Effector CD4-positive, alpha-beta T cell (primary cell): Measurements from ENCODE around the gene DIDO1.
"Not testable (repeated sequence)": the region's sequence is repeated elsewhere in the genome, so short reads cannot be mapped to it uniquely, and the experiment has no call there.

ENCODE experiments used
- DNase-seq: peaks from one replicate; pipeline ENCODE4 v3.0.0-alpha.2; 2020

DIDO1 gene

DNA sequence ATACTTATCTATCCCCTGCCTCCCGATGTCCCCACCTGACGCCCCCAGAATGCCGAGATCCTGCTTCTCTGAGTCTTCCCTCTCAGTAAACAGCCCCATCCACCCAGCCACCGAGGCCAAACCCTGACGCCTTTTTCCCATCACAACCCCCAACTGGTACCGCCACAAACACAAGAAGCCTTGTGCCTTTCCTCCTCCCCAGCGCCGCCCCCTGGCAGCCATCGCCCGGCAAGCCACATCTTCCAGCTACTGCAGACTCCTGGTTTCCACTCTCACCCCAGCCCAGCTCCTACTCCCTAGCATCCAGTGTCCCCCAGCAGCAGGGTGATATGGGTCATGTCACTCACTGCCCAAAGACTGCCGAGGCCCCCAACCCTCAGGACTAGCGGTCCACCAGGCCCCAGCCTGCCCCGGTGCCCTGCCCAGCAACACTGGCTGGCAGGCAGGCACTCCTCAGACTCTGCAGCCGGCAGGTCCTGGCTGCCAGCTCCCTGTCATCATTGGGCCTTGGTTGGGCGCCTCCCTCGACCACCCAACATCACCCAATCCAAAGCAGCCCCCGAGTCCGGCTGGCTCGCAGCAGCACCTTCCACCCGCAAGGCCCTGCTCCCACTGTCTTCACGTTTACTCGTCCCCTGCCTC lies 75.9 kb downstream of the DIDO1 start:
- no peak for DNase-seq

GRCh38 chr20:62849431-62849830 lies 76.9 kb downstream of the DIDO1 start:
- no peak for DNase-seq

- not testable (repeated sequence) for DNase-seq
Observed at GRCh38 chr20:62848917-62849316, 77.4 kb downstream of the DIDO1 start.

DNA sequence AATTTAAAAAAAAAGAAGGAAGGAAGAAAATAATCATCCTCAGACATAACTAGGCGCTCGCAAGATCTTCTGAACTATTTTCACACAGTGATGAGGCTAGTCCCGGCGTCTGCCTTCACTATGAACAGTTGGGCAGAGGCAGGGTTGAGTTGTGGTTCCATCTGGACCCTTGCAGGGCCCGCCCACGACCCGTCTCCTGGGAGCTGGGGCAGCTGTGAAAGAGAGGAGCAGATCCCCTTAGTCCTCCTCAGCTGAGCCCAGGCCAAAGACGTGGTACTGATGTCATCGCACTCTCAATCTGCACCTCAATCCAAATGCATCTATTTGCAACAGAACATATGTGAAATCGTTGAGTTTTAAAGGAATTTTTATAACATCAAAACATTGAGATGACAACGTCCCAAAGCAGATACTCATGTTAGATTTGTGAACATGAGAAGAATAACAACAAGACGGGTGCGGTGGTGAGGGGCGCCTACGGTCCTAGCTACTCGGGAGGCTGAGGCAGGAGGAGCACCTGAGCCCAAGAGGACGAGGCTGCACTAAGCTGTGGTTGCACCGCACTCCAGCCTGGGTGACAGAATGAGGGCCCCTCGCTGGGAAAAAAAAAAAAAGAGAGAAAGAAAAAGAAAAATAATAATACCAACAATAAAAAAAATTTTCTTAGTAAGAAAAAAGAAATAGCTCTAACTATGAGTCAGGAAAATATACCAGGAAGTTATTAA lies 80.0 kb downstream of the DIDO1 start:
- no peak for DNase-seq

DNA sequence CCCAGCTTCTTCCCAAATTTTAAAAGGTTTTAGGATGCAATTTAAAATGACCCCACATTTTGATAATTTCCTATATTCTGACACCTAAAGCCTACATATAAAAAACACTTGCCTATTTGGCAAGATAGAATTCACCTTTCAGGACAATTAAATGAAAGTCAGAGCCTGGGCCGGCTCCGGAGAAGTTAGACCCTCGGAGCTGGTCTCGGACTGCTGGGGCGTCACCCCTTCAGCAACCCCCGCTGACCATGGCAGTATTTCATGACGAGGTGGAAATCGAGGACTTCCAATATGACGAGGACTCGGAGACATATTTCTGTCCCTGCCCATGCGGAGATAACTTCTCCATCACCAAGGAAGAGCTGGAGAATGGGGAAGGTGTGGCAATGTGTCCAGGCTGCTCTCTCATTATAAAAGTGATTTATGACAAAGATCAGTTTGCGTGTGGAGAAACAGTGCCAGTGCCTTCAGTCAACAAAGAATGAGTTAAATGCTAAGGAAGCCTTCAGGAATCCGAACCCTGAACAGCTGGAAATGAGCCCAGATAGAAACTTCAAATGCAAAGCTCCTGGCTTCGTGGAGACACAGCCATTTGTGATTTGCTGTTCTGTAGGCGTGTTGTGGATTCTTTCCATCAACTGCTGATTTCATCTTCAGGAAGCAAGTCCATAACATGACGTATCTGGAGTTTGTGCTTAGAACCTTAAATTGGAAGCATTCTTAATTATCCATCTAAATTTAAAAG lies 80.7 kb downstream of the DIDO1 start:
- DNase-seq: no peak

GRCh38 chr20:62844182-62844581 lies 82.1 kb downstream of the DIDO1 start:
- no peak for DNase-seq

GRCh38 chr20:62843656-62844055 lies 82.6 kb downstream of the DIDO1 start:
- DNase-seq: no peak

GRCh38 chr20:62841705-62842212 lies 84.5 kb downstream of the DIDO1 start:
- no peak for DNase-seq

GRCh38 chr20:62840244-62841197 lies 85.8 kb downstream of the DIDO1 start:
- DNase-seq: no peak

GRCh38 chr20:62839816-62840215 lies 86.5 kb downstream of the DIDO1 start:
- no peak for DNase-seq

DNA sequence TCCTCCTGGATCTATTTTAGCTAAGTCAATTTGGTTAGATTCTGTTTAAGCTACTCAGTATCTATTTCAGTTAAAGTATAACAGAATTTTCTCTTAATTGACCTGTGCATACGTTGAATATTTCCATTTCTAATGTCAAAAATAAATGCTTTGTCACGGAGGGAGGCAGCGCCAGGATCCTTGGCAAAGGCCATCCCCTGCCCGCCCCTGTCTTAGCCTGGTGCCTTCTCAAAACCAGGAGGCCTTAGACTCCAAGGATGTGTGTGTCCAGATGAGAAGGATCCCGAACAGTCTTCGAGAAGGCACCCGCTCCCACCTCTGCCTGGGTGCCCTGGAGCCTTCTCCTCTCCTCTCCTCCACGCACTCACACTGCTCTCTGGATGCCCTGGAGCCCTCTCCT lies 87.0 kb downstream of the DIDO1 start:
- no peak for DNase-seq

DNA sequence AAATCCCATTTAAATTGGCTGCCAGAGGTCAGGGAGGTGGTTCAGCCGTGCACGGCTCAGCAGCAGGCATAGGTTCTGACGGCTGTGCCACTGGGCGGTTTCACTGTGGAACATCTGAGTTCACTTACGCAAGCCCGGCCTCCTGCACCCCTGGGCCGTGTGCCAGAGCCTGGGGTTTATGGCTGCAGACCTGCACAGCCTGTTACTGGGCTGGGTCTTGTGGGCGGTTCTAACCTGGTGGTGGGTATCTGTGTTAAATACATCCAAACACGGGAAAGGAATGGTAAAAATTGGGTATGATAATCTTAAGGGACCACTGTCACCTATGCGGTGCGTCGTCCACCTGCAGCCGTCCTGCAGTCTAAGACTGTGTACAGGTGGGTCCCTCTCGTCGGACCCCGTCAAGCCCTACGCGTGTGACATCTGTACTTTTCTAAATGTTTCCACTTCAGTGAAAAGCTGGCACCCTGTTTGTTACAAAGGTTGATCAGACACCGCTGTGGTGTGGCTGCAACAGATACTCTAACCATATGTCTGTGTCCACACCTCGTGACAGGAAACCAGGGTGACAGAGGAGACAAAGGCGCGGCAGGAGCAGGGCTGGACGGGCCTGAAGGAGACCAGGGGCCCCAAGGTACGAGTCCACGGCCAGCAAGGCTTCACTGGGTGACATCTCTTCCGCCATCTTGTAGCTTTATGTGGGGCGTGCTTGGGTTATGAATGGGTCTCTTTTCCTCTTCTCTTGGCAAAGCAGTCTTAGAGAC lies 88.0 kb downstream of the DIDO1 start:
- no peak for DNase-seq

- no peak for DNase-seq
Observed at GRCh38 chr20:62837790-62838127, 88.5 kb downstream of the DIDO1 start.

DNA sequence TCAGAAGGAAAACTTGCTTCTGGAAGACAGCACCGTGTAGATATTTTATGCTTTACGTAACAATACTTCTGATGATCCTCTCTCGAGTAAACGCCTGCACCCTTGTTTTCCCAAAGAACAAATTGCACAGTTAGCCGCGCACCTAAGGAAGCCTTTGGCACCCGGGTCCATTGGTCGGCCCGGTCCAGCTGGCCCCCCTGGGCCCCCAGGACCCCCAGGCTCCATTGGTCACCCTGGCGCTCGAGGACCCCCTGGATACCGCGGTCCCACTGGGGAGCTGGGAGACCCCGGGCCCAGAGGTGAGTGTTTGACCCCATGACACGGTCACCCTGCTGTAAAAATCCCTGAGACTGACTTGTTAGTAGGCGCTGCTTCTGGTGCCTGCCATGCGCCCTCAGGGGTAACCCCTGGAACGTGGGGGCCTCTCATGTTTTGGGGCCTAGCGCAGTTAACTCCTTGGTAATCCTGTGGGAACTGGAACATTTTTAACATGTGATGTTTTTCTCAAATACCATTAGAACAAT lies 89.3 kb downstream of the DIDO1 start:
- no peak for DNase-seq

GRCh38 chr20:62835931-62836861 lies 90.1 kb downstream of the DIDO1 start:
- DNase-seq: no peak

DNA sequence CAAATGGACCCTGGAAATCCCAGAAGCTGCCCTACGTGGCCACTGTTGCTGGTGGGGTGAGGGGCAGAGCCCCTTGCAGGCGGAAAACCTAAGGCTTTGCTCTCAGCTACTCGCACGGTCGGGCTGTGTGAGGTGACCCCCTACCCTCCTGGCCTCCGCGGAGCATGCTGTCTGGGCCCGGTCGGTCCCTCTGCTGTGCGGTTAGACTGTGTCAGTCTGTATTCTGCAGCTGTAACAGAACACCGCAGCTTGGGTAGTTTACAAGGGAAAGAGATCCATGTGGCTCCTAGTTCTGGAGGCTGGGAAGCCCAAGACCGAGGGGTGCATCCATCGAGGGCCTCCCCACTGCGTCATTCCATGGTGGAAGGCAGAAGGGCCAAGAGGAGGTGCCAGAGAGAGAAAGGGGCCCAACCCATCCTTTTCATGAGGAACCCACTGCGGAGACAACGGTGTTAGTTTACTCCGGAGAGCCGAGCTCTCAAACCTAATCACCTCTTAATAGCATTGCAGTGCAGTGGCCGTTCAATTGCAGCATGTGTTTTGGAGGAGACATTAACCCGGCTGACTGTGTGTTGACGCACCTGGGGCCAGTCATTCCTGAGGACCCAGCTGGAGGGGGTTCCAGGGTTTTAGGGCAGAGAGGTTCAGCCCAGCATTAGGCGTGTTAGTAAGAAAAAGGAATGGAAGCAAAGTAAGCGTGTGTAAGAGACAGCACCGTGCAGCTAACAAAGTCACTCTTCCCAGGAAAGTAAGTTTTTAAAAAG lies 91.2 kb downstream of the DIDO1 start:
- no peak for DNase-seq

GRCh38 chr20:62832951-62833391 lies 93.3 kb downstream of the DIDO1 start:
- DNase-seq: no peak

GRCh38 chr20:62832212-62832922 lies 93.9 kb downstream of the DIDO1 start:
- DNase-seq: no peak

GRCh38 chr20:62831854-62832211 lies 94.5 kb downstream of the DIDO1 start:
- no peak for DNase-seq
